Neutrophil (primary cell): ENCODE measurements around the gene ANKRD39.
A peak's percentile ranks its signal among the peaks of the same experiment; 100 is the strongest.

Source experiments
- H3K27ac ChIP-seq: fragments of 200-600 bp; sonication (generic); 2 replicates; pipeline ENCODE4 v1.5.1; 2016; ENCODE audit warnings: mild to moderate bottlenecking, moderate library complexity
- H3K27me3 ChIP-seq: fragments of 200-600 bp; sonication (generic); 2 replicates; pipeline ENCODE4 v1.6.0; 2016; ENCODE audit warnings: mild to moderate bottlenecking
- H3K36me3 ChIP-seq: fragments of 200-600 bp; sonication (generic); 2 replicates; pipeline ENCODE4 v1.5.1; 2017
- H3K4me1 ChIP-seq, 2 experiments: fragments of 200-600 bp in 1 of 2; sonication (generic) in 1 of 2; 1 replicate in 1 of 2; 2 replicates in 1 of 2; pipeline versions ENCODE4 v1.5.1 to v1.6.1; 2013 to 2016; ENCODE audit warnings: low read depth in 1 of 2, low read length in 1 of 2, mild to moderate bottlenecking in 1 of 2, moderate library complexity in 1 of 2; ENCODE audit not compliant: control insufficient read depth in 1 of 2, insufficient read depth in 1 of 2
- H3K4me3 ChIP-seq, 2 experiments: fragments of 200-600 bp in 1 of 2; sonication (generic) in 1 of 2; 1 replicate in 1 of 2; 2 replicates in 1 of 2; pipeline ENCODE4 v1.5.1; 2013 to 2016; ENCODE audit warnings: low read depth in 1 of 2, low read length in 1 of 2, mild to moderate bottlenecking in 1 of 2, moderate library complexity in 1 of 2
- H3K9me3 ChIP-seq: fragments of 200-600 bp; sonication (generic); 2 replicates; pipeline ENCODE4 v1.5.1; 2016
- CTCF ChIP-seq: fragments of 200-600 bp; sonication (generic); IDR thresholded peaks from 2 replicates; pipeline ENCODE4 v1.5.1; 2016; ENCODE audit warnings: antibody characterized with exemption

Gene ANKRD39

GRCh38 chr2:96815326-96816126 lies 42.3 kb downstream of the ANKRD39 start:
- Histone ChIP-seq H3K36me3 (peaks cover 9% of the 10 kb centered on the region), H3K4me1 (peaks cover 22 to 25% of the 10 kb centered on the region in 2 experiments), H3K4me3 (peak overlapping the region; percentile 84 to 85), H3K27ac (peak overlapping the region; percentile 98), H3K27me3 (peaks cover 14% of the 10 kb centered on the region), H3K9me3 (no peaks in the 10 kb centered on the region)
- no peak for TF ChIP-seq CTCF

- no peak overlapping the region for H3K4me3 ChIP-seq
Observed at GRCh38 chr2:96813656-96814055, 44.2 kb downstream of the ANKRD39 start.

GRCh38 chr2:96811917-96812316 lies 45.9 kb downstream of the ANKRD39 start:
- H3K27ac ChIP-seq = no peak overlapping the region
- TF ChIP-seq CTCF = no peak
- H3K4me3 ChIP-seq = no peak overlapping the region
- peaks cover 7 to 9% of the 10 kb centered on the region in 2 experiments for H3K4me1 ChIP-seq
- no peaks in the 10 kb centered on the region for H3K36me3 ChIP-seq
- peaks cover 5% of the 10 kb centered on the region for H3K27me3 ChIP-seq
- no peaks in the 10 kb centered on the region for H3K9me3 ChIP-seq

More at GRCh38 chr2:96813656-96814055, 44.2 kb downstream of the ANKRD39 start:
- Histone ChIP-seq H3K4me1 (peaks cover 21 to 22% of the 10 kb centered on the region in 2 experiments), H3K9me3 (no peaks in the 10 kb centered on the region), H3K27me3 (peaks cover 14% of the 10 kb centered on the region), H3K36me3 (peaks cover 2% of the 10 kb centered on the region), H3K27ac (no peak overlapping the region)
- no peak for TF ChIP-seq CTCF

- no peak for TF ChIP-seq CTCF
- no peak overlapping the region for H3K27ac ChIP-seq
- H3K27me3 ChIP-seq = peaks cover 5% of the 10 kb centered on the region
- H3K9me3 ChIP-seq = no peaks in the 10 kb centered on the region
- no peak overlapping the region for H3K4me3 ChIP-seq
- H3K4me1 ChIP-seq = peaks cover 7 to 8% of the 10 kb centered on the region in 2 experiments
- H3K36me3 ChIP-seq = no peaks in the 10 kb centered on the region
Observed at GRCh38 chr2:96810783-96811192, 47.0 kb downstream of the ANKRD39 start.

- no peak overlapping the region for H3K27ac ChIP-seq
- H3K27me3 ChIP-seq = peaks cover 3% of the 10 kb centered on the region
- no peak overlapping the region for H3K4me3 ChIP-seq
- H3K4me1 ChIP-seq = peaks cover 3% of the 10 kb centered on the region in 2 experiments
- H3K36me3 ChIP-seq = no peaks in the 10 kb centered on the region
- H3K9me3 ChIP-seq = no peaks in the 10 kb centered on the region
- no peak for TF ChIP-seq CTCF
Observed at GRCh38 chr2:96809951-96810782, 47.6 kb downstream of the ANKRD39 start.
